ENCODE data around the gene GGCT.

DNA sequence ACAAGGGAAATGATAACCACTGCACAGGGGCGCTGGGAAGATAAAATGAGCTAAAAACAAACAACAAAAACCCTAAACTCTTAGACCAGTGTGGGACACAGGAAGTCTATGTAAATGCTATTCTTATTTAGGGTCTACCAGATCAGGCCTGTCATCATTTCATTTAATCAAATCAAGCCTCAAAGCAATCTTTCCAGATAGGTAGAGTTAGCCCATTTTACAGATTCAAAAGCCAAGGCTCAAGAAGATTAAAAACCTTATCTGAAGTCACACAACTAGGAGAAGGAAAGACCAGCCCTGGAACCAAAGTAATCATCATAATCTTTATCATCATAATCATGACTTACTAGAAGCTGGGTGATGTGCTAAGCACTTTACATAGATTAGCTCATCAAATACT is 30.7 kb downstream of the GGCT start:
- TF ChIP-seq GLI4 (tag by site-specific recombination; IDR thresholded peaks at IDR 0.05) (no peak), ZNF24 (tag by site-specific recombination; IDR thresholded peaks at IDR 0.05) (no peak), SP2 (tag by site-specific recombination; IDR thresholded peaks at IDR 0.05) (no peak), ZNF548 (tag by site-specific recombination; IDR thresholded peaks at IDR 0.05) (no peak)
- TF ChIP-seq, protein P1, sequence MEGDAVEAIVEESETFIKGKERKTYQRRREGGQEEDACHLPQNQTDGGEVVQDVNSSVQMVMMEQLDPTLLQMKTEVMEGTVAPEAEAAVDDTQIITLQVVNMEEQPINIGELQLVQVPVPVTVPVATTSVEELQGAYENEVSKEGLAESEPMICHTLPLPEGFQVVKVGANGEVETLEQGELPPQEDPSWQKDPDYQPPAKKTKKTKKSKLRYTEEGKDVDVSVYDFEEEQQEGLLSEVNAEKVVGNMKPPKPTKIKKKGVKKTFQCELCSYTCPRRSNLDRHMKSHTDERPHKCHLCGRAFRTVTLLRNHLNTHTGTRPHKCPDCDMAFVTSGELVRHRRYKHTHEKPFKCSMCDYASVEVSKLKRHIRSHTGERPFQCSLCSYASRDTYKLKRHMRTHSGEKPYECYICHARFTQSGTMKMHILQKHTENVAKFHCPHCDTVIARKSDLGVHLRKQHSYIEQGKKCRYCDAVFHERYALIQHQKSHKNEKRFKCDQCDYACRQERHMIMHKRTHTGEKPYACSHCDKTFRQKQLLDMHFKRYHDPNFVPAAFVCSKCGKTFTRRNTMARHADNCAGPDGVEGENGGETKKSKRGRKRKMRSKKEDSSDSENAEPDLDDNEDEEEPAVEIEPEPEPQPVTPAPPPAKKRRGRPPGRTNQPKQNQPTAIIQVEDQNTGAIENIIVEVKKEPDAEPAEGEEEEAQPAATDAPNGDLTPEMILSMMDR (tag by site-specific recombination; IDR thresholded peaks at IDR 0.05) = no peak
